Measurements from ENCODE around the gene CTNND2. TPM values are rescaled to one million over a fixed set of nuclear protein-coding genes. Genes with fewer than 3 reads are reported as not detected.

CTNND2 gene
- total RNA-seq, 1 experiment from 2014 or later = 7.0 TPM

- DNase-seq = no peak
- H4K20me1 ChIP-seq (ENCODE audit: control insufficient read depth, insufficient read depth, insufficient read length) = no peaks in the 10 kb centered on the region
- H3K9me3 Mint-ChIP-seq = peaks cover 3 to 8% of the 10 kb centered on the region in 2 experiments; a peak in 4 of 5 replicates
Measured at GRCh38 chr5:11675184-11675583, 229.1 kb downstream of the CTNND2 start.

More at GRCh38 chr5:11675184-11675583, 229.1 kb downstream of the CTNND2 start:
- Histone ChIP-seq H3K4ac (ENCODE audit: low read depth, low read length) (no peak overlapping the region), H4K91ac (ENCODE audit: insufficient read length, low read depth, low read length) (no peak overlapping the region), H3K4me1 (ENCODE audit: insufficient read depth, low read length) (no peaks in the 10 kb centered on the region; the same call in 1 of the 2 replicates), H2BK5ac (ENCODE audit: insufficient read length, low read length) (no peak overlapping the region), H2AFZ (ENCODE audit: low read length) (no peak overlapping the region), H3K79me2 (ENCODE audit: insufficient read depth, low read length) (no peaks in the 10 kb centered on the region), H4K8ac (replicated peaks; ENCODE audit: insufficient read length, low read depth, low read length) (no peak overlapping the region), H4K5ac (ENCODE audit: insufficient read length, low read depth, low read length) (no peak overlapping the region), H3K9me3 (ENCODE audit: control insufficient read depth, low read depth, low read length) (no peaks in the 10 kb centered on the region), H2BK20ac (ENCODE audit: low read depth, low read length, poor library complexity, severe bottlenecking) (no peak overlapping the region), H2BK120ac (ENCODE audit: low read depth, low read length, poor library complexity, severe bottlenecking) (no peak overlapping the region), H3K18ac (ENCODE audit: insufficient read length, low read depth, low read length) (no peak overlapping the region), H3K27me3 (ENCODE audit: insufficient read depth, low read length) (no peaks in the 10 kb centered on the region), H2AK5ac (ENCODE audit: insufficient read length, low read length) (no peak overlapping the region), H3K23ac (ENCODE audit: insufficient read length, low read depth, low read length) (no peak overlapping the region), H3T11ph (ENCODE audit: low read length) (no peak overlapping the region), H2BK15ac (ENCODE audit: low read depth, low read length) (no peak overlapping the region), H3K79me1 (ENCODE audit: insufficient read depth, low read depth, low read length, poor library complexity, severe bottlenecking) (no peaks in the 10 kb centered on the region), H3K27ac (ENCODE audit: insufficient read length, low read depth, low read length) (no peak overlapping the region), H3K23me2 (ENCODE audit: insufficient read length, low read depth, low read length, poor library complexity, severe bottlenecking) (no peaks in the 10 kb centered on the region), H3K9ac (ENCODE audit: extremely low read depth, insufficient read length, low read length) (no peak overlapping the region), H3K4me2 (ENCODE audit: insufficient read depth, insufficient read length, low read length) (no peak overlapping the region), H3K14ac (ENCODE audit: insufficient read depth, low read length) (no peak overlapping the region), H3K56ac (ENCODE audit: insufficient read length, low read depth, low read length) (no peak overlapping the region), H2BK12ac (ENCODE audit: insufficient read length, low read depth, low read length) (no peak overlapping the region)
- no peaks in the 10 kb centered on the region for H3K27me3 Mint-ChIP-seq (ENCODE audit: low read depth)
- WGBS (ENCODE audit: extremely low coverage, insufficient read length, low lambda C conversion rate) = no CpG with 5 or more reads among the region's 2 CpGs
- peaks cover 0 to 14% (median 0%) of the 10 kb centered on the region in 3 experiments; a peak in 4 of 7 replicates for H3K36me3 Mint-ChIP-seq (ENCODE audit: insufficient read depth in 1 of 3, low read depth in 3 of 3)
- no peak overlapping the region for H3K27ac Mint-ChIP-seq
- no peak for TF ChIP-seq CTCF (conservative IDR thresholded peaks at IDR 0.05)
- H3K4me3 Mint-ChIP-seq = no peak overlapping the region
- peaks cover 12 to 13% of the 10 kb centered on the region in 2 experiments for H3K4me1 Mint-ChIP-seq
